ENCODE measurements around the gene STK11IP. TPM values are rescaled to one million over a fixed set of nuclear protein-coding genes. Genes with fewer than 3 reads are reported as not detected.

Gene STK11IP
- total and polyA plus RNA-seq, 2 of the 13 experiments (the other 11 are each of a cell fraction or from before 2014, with no cell fraction given), result 12.8 to 24.0 TPM

GRCh38 chr2:219570194-219570923 lies 27.3 kb upstream of the STK11IP start (continued):
- peak; percentile 61; the same call in 1 of the 2 replicates for TF ChIP-seq POLR2G (IDR thresholded peaks at IDR 0.05; ENCODE audit: low read depth, low read length)
- peak; percentile 21; the same call in 1 of the 2 replicates for TF ChIP-seq IRF2 (CRISPR knock-in tag; IDR thresholded peaks at IDR 0.05)
- TF ChIP-seq REPIN1 (CRISPR knock-in tag; IDR thresholded peaks at IDR 0.05; ENCODE audit: borderline replicate concordance, low read depth), result no peak
- TF ChIP-seq ZXDC (CRISPR knock-in tag; IDR thresholded peaks at IDR 0.05), result peak; percentile 72
- no peak for TF ChIP-seq FOXA1 (IDR thresholded peaks at IDR 0.05)
- 0 out of 2 replicates have a peak, but pooled peaks have one; percentile 7 for TF ChIP-seq FOXA1 (CRISPR knock-in tag; IDR thresholded peaks at IDR 0.05)
- TF ChIP-seq SIX4 (CRISPR knock-in tag; IDR thresholded peaks at IDR 0.05), result peak; percentile 8; the same call in 1 of the 2 replicates
- TF ChIP-seq ZSCAN25 (CRISPR knock-in tag; IDR thresholded peaks at IDR 0.05), result no peak
- TF ChIP-seq RFXAP (CRISPR knock-in tag; IDR thresholded peaks at IDR 0.05; ENCODE audit: borderline replicate concordance), result no peak
- no peak for TF ChIP-seq FUBP1 (CRISPR knock-in tag; IDR thresholded peaks at IDR 0.05; ENCODE audit: borderline replicate concordance)
- TF ChIP-seq ZHX1 (CRISPR knock-in tag; IDR thresholded peaks at IDR 0.05; ENCODE audit: low read depth), result peak; percentile 86
- no peak for TF ChIP-seq CBX1 (IDR thresholded peaks at IDR 0.05; ENCODE audit: low read depth)
- no peak; the same call in 1 of the 2 replicates for TF ChIP-seq ZSCAN29 (CRISPR knock-in tag; conservative IDR thresholded peaks at IDR 0.05)
- no peak for TF ChIP-seq ZNF879 (CRISPR knock-in tag; IDR thresholded peaks at IDR 0.05)
- TF ChIP-seq KAT7 (CRISPR knock-in tag; IDR thresholded peaks at IDR 0.05; ENCODE audit: borderline replicate concordance), result peak; percentile 88
- TF ChIP-seq PATZ1 (CRISPR knock-in tag; IDR thresholded peaks at IDR 0.05), result peak; percentile 46; the same call in 1 of the 2 replicates
- TF ChIP-seq ZFP36L1 (CRISPR knock-in tag; IDR thresholded peaks at IDR 0.05), result no peak
- TF ChIP-seq ZNF766 (CRISPR knock-in tag; IDR thresholded peaks at IDR 0.05; ENCODE audit: borderline replicate concordance), result peak; percentile 26; the same call in 1 of the 2 replicates
- TF ChIP-seq HOXA5 (CRISPR knock-in tag; IDR thresholded peaks at IDR 0.05), result no peak; the same call in 1 of the 2 replicates

Data from HepG2 (cell line).